RPMI7951 (cell line): Measurements from ENCODE around the gene ZNF777. TPM values are rescaled to one million over a fixed set of nuclear protein-coding genes. Genes with fewer than 3 reads are reported as not detected.
"Not testable (repeated sequence)": the region's sequence is repeated elsewhere in the genome, so short reads cannot be mapped to it uniquely, and the experiment has no call there.

Source experiments
- DNase-seq: peaks from one replicate; pipeline ENCODE4 v3.0.0-alpha.2; 2012; ENCODE audit warnings: low read depth
- total RNA-seq: library from RNA; depleted of rRNA; stranded (reverse); fragments of >200 nt; shearing (Covaris generic); gene quantifications from 2 replicates; pipeline ENCODE4 v1.2.3, GENCODE V29; 2014; rRNA removed

The ZNF777 gene
- total RNA-seq, 1 experiment from 2014 or later = 5.8 TPM

DNA sequence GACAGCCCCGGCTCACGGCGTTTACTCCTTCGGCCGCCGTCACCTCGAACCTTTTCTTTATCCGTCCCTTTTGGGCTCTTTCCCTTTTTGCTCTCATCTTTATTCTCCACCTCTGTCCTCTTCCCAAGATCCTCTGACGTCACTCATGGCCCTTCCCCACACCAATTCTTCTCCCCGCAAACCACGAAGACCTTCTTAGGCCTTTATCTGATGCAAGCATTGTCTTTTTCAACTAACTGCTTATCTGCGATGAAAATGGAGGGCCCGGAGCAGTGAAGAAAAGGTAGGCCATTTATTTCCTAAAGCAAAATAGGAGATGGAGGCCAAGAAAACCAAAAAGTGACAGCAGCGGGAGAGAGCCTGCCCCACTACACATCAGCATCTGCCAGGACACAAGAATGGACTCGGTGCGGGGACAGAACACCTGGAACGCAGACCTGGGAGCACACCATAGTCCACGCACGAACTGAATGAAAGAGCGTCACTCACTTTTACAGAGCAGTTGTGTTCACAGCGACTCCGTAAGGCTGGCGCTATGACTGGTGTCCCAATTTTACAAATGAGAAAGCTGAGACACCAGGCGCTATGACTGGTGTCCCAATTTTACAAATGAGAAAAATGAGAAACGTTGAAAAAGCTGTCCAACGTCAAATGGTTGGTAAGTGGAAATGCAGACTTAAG is 45.3 kb downstream of the ZNF777 start:
- no peak for DNase-seq

DNA sequence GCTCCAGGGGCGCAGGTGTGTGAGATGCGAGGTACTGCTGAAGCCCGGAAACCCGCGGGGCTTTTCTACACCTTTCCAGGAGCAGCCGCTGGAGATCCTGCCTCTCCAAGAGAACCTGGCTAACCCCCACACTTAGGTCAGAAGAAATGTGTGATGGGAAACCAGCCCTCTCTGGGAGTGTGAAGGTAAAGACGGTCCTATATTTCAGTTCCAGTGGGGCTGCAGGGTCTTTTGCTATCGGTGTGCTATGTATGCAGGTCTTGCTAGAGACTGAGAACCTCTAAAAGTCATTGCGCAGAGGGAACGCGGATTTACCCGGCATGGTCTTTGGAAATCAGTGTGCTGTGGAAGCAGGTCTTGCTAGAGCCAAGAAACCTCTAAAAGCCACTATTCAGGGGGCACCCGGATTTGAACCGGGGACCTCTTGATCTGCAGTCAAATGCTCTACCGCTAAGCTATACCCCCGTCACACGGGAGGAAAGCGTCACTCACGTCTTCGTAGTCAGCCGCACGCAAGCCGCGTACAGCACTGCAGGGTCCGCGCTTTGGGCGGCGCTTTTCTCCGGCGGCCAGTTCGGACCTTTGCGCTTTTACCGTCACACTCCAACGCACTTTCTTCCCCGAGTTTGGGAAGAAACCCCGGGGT is 46.0 kb downstream of the ZNF777 start:
- DNase-seq = no peak

DNA sequence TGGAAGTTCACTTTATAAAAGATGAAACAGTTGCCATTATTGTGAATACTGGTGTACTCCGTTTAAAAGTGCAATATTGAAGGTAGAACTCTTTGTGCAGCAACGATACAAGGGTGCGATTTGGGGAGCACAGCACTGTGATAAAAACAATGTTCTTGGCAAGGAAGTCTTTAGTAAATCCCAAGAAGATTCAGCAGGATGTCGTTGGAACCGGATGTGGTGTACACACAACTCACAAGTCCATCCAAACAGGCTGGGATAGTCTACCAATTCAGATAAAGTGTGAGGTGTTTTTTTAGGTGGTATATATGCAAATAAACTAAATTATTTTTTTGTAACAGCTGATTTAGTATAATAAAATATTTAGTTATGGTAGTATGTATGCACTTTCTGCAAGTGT is 46.7 kb downstream of the ZNF777 start:
- no peak for DNase-seq

DNA sequence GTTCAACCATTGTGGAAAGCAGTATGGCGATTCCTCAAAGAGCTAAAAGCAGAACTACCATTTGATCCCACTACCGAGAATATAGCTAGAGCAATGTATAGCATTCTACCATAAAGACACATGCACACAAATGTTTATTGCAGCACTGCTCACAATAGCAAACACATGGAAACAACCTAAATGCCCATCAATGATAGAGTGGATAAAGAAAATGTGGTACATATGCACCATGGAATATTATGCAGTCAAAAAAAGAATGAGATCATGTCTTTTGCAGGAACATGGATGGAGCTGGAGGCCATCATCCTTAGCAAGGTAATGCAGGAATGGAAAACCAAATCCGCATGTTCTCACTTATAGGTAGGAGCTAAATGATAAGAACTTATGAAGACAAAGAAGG is 47.8 kb downstream of the ZNF777 start:
- DNase-seq = not testable (repeated sequence)

DNA sequence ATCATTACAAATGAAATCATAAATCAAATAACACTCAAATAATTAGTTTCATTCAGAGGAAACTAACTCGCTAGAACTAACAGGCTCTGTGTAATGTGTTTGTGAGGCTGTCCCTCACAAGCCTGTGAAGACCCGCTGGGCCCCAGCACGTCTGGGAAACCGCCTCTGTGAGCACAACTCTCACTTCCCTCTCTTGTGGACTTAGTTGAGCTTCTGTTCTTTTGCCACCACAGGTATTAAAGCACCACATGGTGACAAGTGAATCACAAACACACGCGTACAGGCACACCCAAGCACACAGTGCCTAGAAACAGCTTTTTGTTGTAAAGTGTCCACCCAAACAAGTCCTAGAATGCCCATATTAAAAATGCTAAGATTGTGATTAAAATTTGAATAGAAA is 51.0 kb downstream of the ZNF777 start:
- no peak for DNase-seq

DNA sequence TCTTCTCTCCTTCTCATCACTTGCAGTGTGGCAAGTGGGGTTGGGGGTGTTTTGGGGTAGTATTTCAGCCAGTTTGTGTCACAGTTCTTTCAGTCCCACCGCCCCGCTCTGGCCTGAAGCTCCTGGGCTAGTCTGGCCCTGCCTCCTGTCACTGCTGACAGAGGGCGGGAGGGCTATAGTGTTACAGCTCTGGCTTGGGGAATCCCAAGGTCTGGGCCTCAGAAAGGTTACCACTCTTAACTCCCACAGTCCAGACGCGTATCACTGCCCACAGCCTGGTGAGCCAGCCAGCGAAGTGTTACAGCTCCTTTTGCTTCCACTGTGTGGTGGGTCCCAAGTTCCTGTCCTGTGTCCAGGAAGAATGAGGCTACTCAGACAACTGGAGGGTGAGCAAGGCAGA is 56.0 kb downstream of the ZNF777 start:
- no peak for DNase-seq

DNA sequence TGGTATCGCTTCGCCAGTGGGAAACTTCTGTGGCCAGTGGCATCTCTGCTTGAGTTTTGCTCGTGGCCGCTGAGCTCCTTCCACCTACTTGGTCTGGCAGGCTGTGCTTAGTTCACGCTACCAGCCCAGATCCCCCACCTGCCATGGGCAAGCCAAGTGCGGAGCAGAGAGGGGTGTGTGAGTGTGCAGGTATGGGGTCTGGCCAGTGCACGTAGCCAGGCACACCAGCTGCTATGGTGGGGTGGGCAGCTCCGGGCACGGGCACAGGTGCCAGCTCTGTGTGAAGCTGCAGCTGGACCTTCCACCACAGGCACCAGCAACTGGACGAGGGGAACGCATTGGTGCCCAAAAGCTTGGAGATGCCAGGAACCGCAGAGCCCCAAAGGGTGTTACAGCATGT is 56.5 kb downstream of the ZNF777 start:
- no peak for DNase-seq

DNA sequence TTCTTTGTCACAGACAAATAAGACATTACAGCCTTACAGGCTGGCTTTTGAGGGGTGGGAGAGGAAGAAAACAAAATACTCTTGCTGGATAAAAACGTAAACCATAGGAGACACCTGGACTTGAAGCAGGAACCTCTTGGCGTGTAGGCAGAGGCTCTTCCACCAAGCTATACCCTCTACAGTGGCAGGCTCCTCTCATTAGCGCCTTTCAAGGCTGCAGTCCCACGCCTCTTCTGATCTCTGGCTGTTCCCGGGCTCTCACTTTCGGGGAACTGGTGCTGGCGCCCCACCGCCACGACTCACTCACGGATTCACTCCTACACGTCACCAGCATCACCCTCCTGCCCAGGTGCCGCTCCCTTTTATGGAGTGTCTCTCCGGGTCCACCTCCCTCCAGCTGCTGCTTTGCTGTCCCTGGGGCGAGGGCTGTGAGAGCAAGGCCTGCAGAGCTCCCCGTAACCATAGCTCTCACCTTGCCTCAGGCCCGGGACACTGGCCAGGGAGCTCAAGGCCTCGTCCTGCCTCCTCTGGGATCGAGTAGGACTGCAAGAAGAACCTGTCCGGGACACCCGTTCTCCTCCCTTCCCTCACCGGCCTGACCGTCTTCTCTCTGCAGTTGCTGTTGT is 62.6 kb downstream of the ZNF777 start:
- no peak for DNase-seq

DNA sequence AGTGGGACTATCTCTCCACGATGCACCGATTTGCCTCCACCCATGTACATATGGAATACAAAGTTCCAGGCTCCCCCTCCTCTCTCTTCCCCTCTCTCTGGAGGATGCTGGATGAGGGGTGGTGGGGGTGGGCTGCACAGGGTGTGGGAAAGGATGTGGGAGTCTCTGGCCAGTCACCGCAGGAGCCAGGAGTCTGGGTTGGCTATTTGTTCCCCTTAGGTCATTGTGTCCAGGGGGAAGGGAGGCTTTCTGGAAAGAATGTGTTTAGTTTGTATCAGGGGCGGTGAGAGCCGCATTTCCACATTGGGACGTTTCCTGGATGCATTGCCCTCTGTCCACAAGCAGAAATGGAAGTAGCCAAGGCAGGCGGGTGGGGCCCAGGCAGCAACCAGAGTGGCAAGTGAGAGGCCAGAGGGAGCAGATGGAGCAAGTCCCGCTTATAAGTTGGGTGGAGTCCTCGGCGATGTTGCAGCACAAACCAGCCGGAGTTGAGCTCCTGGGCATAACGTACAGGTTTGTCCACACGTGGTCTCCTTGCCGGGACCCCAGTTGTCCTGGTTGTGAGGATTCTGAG is 63.3 kb downstream of the ZNF777 start:
- no peak for DNase-seq

DNA sequence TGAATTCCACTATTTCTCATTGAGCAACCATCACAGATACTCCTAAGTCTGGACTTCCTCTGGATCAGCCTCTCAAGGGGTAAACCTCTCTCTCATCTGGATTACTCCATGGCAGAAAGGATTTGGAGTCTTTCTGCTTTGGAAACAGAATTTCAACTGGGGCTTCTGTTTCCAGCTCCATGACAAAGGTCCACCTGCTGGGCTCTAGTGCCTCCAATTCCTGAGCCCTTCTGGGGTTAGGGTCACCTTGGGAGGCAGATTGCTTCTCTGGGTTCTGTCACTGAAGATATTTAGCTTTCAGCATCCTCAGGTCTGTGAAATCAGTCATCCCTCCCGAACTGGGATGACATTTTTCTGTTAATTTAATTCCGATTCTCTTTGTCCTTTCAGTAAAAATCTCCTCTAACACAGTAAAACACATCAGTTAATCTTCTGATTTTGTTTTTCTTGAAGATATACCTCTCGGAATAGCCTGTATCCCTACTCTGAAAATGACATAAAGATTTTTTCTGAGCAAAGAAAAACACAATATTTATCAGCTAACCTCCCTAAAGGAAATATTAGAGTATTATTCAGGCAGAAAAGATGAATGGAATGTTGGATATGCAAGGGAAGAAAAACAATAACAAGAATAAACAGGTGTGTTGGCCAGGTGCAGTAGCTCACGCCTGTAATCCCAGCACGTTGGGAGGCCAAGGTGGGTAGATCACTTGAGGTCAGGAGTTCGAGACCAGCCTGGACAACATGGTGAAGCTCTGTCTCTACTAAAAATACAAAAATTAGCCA is 72.1 kb downstream of the ZNF777 start:
- not testable (repeated sequence) for DNase-seq

DNA sequence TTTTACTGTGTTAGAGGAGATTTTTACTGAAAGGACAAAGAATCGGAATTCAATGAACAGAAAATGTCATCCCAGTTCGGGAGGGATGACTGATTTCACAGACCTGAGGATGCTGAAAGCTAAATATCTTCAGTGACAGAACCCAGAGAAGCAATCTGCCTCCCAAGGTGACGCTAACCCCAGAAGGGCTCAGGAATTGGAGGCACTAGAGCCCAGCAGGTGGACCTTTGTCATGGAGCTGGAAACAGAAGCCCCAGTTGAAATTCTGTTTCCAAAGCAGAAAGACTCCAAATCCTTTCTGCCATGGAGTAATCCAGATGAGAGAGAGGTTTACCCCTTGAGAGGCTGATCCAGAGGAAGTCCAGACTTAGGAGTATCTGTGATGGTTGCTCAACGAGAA is 74.3 kb downstream of the ZNF777 start:
- DNase-seq = not testable (repeated sequence)

DNA sequence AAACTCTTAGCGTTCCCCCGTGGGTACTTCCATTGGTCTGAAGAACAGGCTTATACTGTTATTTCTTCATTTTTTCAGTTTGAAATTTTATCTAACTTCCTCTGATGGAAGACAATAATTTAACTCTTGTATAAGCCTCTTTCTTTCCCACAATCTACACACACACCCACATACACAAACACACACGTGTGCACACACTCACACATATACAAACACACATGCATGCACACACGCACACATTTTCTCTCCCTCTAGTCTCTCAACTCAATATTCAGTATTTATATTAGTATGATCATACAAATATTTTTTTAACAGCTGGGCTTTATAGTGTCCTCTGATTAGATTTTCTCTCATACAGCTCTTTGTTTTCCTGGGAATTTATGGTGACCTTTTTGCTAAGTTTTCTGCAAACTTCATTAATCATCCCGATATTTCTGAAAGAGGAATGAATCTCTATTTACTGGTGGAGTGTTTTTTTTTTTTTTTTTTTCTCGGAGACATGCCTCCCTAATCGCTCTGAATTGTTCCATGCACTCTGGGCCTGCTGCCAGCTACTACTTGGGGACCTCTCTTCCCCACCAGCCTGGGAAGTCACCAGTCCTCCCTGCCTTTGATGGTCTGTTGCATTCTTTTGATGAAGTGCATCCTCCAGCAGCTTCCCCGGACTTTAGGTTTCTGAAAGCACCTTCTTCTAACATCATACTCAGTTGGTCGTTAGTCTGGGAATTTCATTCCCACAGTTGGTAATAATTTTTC is 75.5 kb downstream of the ZNF777 start:
- DNase-seq = peak; percentile 8

Other genes with a start within 250 kb of the ZNF777 start
- gene ZNF212, start 221.4 kb downstream of the ZNF777 start, total RNA-seq = 2.6 and 2.7 TPM in 2 replicates
- 2.2 and 4.1 TPM in 2 replicates for gene ZNF783, start 198.9 kb downstream of the ZNF777 start, total RNA-seq
- 7.0 and 8.7 TPM in 2 replicates for gene ZNF746, start 36.7 kb upstream of the ZNF777 start, total RNA-seq